ENCODE data around the gene HAPLN2. TPM values are rescaled to one million over a fixed set of nuclear protein-coding genes. Genes with fewer than 3 reads are reported as not detected.

HAPLN2 gene
- polyA plus RNA-seq, 1 donor (not counting 4 experiments of a cell fraction or from before 2014, with no cell fraction given), result not detected

DNA sequence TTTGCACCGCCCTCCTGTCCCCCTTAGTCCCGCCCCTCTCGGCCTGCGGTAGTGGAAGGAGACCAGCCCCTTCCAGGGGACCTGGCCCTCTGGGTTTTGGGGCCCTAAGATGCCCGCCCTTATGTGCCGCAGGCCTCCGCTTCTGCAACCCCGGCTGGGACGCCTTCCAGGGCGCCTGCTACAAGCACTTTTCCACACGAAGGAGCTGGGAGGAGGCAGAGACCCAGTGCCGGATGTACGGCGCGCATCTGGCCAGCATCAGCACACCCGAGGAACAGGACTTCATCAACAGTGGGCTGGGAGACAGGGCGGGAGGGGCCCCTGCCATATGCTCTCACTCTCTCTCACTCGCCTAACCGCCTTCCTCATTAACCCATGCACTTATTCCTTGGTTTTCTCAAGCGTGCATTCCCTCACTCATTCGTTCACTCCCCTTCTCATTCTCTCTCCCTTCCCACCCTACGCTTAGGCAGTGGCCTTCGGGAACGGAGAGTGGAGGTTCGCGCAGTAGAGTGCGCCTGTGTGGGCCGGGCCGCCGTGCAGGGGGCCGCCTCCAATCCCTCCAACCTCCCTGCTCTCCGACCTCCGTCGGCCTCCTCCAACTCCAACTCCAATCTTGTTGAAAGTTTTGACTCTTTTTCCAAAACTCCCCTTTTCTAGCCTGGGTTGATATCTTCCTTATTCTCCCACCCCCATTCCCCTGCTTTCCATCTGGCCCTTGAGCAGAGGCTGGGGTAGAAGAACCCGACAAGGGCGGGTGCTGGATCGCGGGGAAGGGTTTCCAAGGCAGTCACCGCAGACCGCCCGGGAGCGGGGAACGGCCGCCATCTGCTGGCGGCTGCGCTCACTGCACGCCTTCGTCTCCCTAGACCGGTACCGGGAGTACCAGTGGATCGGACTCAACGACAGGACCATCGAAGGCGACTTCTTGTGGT is 37.9 kb downstream of the HAPLN2 start:
- Histone ChIP-seq H3K9me3 (ENCODE audit: control insufficient read depth, low read depth, low read length) (no peaks in the 10 kb centered on the region), H3K36me3 (ENCODE audit: control insufficient read depth in 2 of 2, extremely low read depth in 1 of 2, insufficient read depth in 2 of 2, low read length in 2 of 2) (no peaks in the 10 kb centered on the region), H3K9me1 (ENCODE audit: control insufficient read depth, extremely low read depth, insufficient read depth, low read length) (no peaks in the 10 kb centered on the region), H3K9ac (ENCODE audit: control insufficient read depth, extremely low read depth, insufficient read depth, low read length) (no peak overlapping the region), H2AFZ (ENCODE audit: control insufficient read depth, low read length) (no peak overlapping the region), H3K4me2 (ENCODE audit: control insufficient read depth, extremely low read depth, insufficient read depth, low read depth, low read length) (peak overlapping the region; percentile 68), H3K27me3 (ENCODE audit: control insufficient read depth, extremely low read depth, insufficient read depth, low read length) (peaks cover 35% of the 10 kb centered on the region), H3K4me3 (ENCODE audit: control insufficient read depth in 2 of 3, extremely low read depth in 1 of 3, insufficient read depth in 2 of 3, low read depth in 1 of 3, low read length in 3 of 3) (peak overlapping the region in 1 of 3 experiments; percentile 58), H3K79me2 (ENCODE audit: control insufficient read depth, insufficient read depth, low read length) (no peaks in the 10 kb centered on the region), H4K20me1 (ENCODE audit: control insufficient read depth, extremely low read depth, insufficient read depth, low read length) (peaks cover 4% of the 10 kb centered on the region), H3K4me1 (ENCODE audit: control insufficient read depth, extremely low read depth, insufficient read depth, low read length) (peaks cover 25% of the 10 kb centered on the region), H3K27ac (ENCODE audit: control insufficient read depth, insufficient read depth, low read length) (no peak overlapping the region)
- FAIRE-seq, result no peak
- dilution Hi-C loops (cut with MboI; ENCODE audit: extremely low pct_ligation_motif_present, low sequenced_read_pairs), result no loop called here
- peak; percentile 98 for TF ChIP-seq EZH2 (IDR thresholded peaks at IDR 0.05; ENCODE audit: low read length)
- TF ChIP-seq, protein P1, sequence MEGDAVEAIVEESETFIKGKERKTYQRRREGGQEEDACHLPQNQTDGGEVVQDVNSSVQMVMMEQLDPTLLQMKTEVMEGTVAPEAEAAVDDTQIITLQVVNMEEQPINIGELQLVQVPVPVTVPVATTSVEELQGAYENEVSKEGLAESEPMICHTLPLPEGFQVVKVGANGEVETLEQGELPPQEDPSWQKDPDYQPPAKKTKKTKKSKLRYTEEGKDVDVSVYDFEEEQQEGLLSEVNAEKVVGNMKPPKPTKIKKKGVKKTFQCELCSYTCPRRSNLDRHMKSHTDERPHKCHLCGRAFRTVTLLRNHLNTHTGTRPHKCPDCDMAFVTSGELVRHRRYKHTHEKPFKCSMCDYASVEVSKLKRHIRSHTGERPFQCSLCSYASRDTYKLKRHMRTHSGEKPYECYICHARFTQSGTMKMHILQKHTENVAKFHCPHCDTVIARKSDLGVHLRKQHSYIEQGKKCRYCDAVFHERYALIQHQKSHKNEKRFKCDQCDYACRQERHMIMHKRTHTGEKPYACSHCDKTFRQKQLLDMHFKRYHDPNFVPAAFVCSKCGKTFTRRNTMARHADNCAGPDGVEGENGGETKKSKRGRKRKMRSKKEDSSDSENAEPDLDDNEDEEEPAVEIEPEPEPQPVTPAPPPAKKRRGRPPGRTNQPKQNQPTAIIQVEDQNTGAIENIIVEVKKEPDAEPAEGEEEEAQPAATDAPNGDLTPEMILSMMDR (optimal IDR thresholded peaks at IDR 0.05 in 1 of 3, IDR thresholded peaks at IDR 0.05 in 1 of 3, conservative IDR thresholded peaks at IDR 0.05 in 1 of 3; ENCODE audit: extremely low read depth in 1 of 3, insufficient read depth in 2 of 3, low read length in 3 of 3), result peak; percentile 92 to 99 (median 98)
- DNase-seq (ENCODE audit: low read depth, low spot score), result no peak

DNA sequence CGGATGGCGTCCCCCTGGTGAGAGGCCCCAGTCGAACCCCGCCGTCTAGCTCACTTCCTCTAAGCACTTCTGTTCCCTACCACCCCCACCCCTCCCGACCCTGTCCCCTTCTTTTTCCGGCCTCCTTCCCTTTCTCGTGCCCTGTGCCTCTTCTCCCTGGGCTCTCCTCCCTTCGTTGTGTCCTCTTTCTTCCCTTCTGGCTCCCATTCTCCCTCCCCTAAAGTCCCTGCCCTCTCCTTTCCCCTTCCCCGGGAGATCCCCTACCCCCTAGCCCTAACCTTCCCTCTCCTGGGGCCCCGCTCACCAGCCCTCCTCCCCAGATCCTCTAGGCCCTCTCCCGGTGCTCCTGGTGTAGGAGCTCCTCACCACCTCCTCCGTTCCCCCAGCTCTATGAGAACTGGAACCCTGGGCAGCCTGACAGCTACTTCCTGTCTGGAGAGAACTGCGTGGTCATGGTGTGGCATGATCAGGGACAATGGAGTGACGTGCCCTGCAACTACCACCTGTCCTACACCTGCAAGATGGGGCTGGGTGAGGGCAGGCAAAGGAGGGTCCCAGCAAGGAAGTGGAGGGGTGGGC is 38.6 kb downstream of the HAPLN2 start:
- H4K20me1 ChIP-seq (ENCODE audit: control insufficient read depth, extremely low read depth, insufficient read depth, low read length), result peaks cover 4% of the 10 kb centered on the region
- H3K79me2 ChIP-seq (ENCODE audit: control insufficient read depth, insufficient read depth, low read length), result no peaks in the 10 kb centered on the region
- no peak overlapping the region for H2AFZ ChIP-seq (ENCODE audit: control insufficient read depth, low read length)
- no peaks in the 10 kb centered on the region for H3K9me3 ChIP-seq (ENCODE audit: control insufficient read depth, low read depth, low read length)
- no peaks in the 10 kb centered on the region for H3K36me3 ChIP-seq (ENCODE audit: control insufficient read depth in 2 of 2, extremely low read depth in 1 of 2, insufficient read depth in 2 of 2, low read length in 2 of 2)
- TF ChIP-seq, protein P1 (optimal IDR thresholded peaks at IDR 0.05 in 1 of 3, IDR thresholded peaks at IDR 0.05 in 1 of 3, conservative IDR thresholded peaks at IDR 0.05 in 1 of 3; ENCODE audit: extremely low read depth in 1 of 3, insufficient read depth in 2 of 3, low read length in 3 of 3), result no peak
- TF ChIP-seq EZH2 (IDR thresholded peaks at IDR 0.05; ENCODE audit: low read length), result no peak
- no peaks in the 10 kb centered on the region for H3K9me1 ChIP-seq (ENCODE audit: control insufficient read depth, extremely low read depth, insufficient read depth, low read length)
- FAIRE-seq (no peak), DNase-seq (ENCODE audit: low read depth, low spot score) (no peak)
- dilution Hi-C loops (cut with MboI; ENCODE audit: extremely low pct_ligation_motif_present, low sequenced_read_pairs), result no loop called here
- H3K27ac ChIP-seq (ENCODE audit: control insufficient read depth, insufficient read depth, low read length), result no peak overlapping the region
- H3K4me1 ChIP-seq (ENCODE audit: control insufficient read depth, extremely low read depth, insufficient read depth, low read length), result peaks cover 26% of the 10 kb centered on the region
- peaks cover 35% of the 10 kb centered on the region for H3K27me3 ChIP-seq (ENCODE audit: control insufficient read depth, extremely low read depth, insufficient read depth, low read length)
- H3K4me3 ChIP-seq (ENCODE audit: control insufficient read depth in 2 of 3, extremely low read depth in 1 of 3, insufficient read depth in 2 of 3, low read depth in 1 of 3, low read length in 3 of 3), result no peak overlapping the region
- no peak overlapping the region for H3K4me2 ChIP-seq (ENCODE audit: control insufficient read depth, extremely low read depth, insufficient read depth, low read depth, low read length)
- no peak overlapping the region for H3K9ac ChIP-seq (ENCODE audit: control insufficient read depth, extremely low read depth, insufficient read depth, low read length)

All from keratinocyte (primary cell).